Cerebellar nuclear complex (tissue), 1 donor: ENCODE data around the gene ANKS6.
A peak's percentile ranks its signal among the peaks of the same experiment; 100 is the strongest.

Experiments
- DNase-seq, 2 experiments: peaks; one replicate each; lab custom pipeline; 2025; lab: John Stamatoyannopoulos, UW

Gene ANKS6

DNA sequence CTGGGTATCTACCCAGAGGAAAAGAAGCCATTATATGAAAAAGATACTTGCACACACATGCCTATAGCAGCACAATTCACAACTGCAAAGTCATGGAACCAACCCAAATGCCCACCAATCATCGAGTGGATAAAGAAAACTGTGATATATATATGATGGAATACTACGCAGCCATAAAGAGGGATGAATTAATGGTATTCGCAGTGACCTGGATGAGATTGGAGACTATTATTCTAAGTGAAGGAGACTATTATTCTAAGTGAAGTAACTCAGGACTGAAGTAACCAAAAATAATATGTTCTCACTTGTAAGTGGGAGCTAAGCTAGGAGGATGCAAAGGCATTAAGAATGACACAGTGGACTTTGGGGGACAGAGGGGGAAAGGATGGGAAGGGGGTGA is 57.6 kb downstream of the ANKS6 start:
- DNase-seq = no peak

DNA sequence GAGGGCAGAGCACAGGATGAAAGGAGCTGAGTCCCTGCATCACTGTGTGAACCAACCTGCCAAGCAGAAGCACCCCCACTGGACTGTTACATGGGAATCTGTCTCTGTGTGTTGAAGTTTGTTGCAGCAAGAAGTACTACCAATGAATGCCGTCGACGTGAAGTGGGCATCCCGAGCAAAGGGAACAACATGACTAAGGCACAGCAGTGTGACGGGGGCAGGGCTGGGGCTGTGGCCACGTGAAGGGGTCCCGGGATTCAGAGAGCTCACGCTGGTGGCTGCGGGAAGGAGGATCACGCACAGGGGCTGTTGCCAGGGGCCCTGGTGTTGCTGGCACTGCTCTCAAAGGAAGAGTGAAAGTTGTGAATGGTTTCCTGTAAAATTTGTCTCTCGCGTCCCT is 60.1 kb downstream of the ANKS6 start:
- DNase-seq = no peak

DNA sequence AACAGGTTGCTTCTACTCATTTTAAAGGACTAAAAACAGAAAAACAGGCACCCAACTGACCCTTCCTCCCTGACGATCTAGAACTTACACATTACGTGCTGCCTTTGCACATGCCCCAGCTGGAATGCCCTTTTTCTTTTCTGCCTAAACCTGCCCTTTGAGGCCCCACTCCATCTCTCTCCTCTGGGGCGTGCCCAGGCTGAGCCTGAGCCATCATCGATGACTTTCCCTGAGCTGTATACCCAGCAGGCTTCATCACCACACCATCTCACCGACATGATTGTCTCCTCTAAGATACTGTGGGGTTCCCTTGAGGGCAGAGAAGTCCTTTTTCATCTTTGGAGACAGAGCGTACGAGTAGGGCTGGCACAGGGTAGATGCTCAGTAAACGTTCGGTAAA is 63.6 kb downstream of the ANKS6 start:
- DNase-seq = no peak

DNA sequence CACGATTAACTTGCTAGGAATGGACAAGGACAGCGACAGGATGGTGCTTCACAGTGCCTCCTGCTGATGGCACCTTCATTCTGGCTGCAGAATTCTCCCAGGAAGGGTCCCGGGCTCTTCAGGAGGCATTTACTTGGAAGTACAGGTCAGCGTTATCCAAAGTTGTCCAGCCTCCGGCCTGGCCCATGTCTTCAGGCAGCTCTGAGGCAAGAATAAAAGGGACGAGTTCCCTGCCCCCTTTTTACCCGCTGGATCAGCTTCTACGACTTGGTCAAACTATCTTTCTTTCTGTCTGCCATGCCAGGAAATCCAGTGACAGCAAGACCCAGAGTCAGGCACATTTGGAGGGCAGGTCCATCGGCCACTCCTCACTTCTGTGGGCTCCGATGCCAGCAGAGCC is 64.3 kb downstream of the ANKS6 start:
- DNase-seq = no peak

DNA sequence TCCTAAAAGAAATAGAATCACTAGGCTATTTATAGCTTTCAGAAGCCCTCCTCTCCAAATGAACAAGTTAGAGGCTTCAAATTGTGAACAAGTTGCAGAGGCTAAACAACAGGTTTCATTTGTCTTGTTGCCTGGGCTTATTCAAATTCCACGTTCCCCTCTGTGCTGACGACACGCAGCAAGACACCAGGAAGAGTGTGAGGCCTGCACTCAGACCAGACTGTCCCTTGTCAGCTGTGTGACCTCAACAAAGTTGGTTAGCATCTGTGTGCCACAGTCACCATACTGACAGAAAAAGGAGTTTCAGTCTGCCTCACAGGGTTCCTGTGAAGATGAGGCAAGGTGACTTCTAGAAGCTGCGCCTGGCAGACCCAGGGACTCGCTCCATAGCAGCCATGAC is 65.5 kb downstream of the ANKS6 start:
- DNase-seq = no peak

DNA sequence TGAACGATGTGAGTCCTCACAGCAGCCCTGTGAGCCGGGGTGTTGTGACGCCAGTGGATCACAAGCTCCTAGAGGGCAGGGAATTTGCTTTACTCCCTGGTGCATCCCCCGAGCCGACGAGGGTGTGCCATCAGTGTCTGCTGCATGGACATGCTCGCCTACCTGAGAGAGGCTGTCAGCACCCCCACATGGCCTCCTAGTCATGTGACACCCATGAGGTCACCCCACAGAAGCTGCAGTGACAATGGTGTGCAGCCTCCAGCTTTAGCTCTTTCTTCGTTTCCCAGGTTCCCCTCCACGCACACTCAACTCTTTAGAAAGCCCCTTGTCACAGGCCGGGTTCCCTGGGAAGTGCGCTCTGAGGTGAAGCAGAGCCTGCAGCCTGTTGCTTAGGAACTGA is 67.9 kb downstream of the ANKS6 start:
- DNase-seq = no peak

DNA sequence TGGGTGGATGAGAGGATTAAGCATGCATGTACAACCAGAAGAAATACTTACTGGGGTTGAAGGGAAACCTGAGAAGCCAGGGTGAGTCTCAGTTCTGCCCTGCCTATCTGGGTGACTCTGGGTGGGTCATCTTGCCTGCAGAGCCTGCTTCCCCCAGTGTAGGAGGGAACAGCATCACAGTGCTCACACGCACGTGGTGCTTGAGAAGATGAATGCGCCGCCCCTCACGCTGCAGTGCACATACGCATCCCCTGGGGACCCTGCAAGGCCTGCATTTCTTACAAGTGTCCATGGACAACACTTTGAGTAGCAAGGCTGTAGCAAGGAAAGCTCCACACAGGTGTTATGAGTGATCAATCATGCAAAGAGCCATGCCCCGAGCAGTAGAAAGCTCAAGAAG is 68.9 kb downstream of the ANKS6 start:
- no peak for DNase-seq

DNA sequence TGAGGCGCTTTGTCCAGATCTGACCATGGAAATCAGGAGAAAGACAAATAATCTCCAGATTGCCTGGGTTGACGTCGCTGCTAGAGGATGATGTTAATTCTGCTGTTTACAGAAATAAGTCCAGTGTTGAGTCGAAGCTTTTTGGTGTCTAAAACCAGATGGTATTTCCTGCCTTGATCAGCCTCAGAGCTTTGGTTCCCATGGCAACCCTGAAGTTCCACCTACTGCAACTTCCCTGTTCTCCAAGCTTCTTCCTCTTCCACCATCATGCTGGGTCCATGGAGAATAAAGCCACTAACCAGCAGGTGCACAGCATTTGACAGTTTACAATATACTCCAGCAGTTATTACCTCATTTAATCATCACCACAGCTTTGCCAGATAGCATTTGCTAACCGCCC is 69.6 kb downstream of the ANKS6 start:
- no peak for DNase-seq

DNA sequence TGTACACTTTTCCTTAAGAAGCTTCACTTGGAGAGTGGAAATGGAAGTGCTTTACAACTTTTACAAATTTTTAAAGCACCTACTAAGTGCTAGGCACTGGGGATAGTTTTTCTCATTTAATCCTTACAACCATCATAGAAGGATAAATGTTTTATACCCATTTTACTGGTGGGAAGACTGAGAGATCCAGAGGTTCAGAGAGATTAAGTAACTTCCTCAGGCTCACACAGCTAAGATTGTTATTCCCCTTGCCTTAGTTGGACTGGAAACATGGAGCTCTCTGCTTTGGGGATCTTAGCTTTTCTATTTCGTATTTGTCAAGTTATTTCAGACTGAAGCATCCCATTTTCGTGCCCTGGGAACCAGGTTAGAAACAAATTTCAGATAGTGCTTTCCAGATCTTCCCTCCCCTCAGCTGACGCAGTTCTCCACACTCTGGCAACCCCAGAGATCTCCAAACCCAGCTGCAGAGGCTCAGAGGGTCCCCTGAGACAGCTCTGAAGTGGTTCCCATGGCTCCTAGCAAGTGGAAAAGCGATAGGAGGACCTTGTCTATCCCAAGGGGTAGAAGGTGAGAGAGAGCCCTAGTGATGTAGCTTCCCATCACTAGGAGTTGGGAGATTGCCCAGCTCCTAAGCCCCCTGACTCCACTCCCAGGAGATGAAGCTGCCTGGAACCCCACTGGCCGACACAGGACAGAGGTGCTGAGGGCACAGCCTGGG is 71.4 kb downstream of the ANKS6 start:
- DNase-seq = no peak

DNA sequence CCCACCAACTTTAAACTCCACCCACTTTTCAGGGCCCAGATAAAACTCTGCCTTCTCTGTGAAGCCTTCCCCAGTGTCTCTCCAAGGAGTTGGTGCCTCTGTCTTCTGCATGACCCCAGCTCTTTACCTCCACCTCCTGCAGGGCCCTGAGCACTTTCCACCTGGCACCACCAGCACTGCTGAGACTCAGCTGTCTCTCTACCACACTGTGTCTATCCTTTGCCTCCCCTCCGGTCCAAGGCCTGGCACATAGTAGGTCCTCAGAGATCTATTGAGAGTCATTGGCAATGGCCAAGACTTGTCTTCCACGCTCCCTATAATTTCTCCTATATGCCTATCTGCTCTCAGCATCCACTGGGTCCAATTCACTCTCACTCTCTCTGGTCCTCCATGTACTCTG is 74.7 kb downstream of the ANKS6 start:
- no peak for DNase-seq

DNA sequence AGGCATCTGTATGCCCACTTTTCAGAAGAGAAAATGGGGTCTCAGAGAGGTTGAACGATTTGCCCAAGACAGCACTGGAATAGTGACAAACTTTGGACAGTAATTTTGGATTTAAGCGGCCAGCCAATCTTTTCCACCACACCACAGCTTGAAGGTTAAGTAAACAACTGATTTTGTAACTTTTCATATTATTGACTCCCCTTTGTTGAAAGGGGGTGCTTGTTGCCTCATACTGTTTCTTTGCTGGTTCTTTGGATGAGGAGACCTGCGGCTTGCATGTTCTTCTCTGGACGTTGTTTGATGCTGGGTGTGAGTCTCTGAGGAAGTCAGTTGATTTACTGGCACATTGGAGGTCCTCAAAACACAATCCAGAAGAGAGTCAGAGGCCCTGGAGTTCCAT is 76.0 kb downstream of the ANKS6 start:
- DNase-seq = no peak

DNA sequence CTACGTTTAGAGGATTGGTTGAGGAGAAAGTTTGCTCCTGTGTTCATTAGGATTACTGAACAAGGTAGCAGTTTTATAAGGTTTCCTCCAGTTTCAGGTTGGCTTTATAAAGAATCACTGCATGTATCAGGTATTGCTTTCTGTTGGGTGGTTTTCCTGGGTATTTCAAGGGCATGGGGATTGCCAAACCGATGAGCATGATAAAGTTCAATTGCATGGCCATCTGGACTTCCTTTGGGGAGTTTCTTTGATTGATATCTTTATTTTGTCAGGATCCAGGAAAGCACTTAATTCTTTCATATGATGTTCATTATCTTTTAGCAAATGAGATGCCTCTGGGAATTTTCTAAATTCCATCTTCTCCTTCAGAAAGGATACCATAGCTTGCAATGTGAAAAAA is 77.3 kb downstream of the ANKS6 start:
- DNase-seq = no peak

DNA sequence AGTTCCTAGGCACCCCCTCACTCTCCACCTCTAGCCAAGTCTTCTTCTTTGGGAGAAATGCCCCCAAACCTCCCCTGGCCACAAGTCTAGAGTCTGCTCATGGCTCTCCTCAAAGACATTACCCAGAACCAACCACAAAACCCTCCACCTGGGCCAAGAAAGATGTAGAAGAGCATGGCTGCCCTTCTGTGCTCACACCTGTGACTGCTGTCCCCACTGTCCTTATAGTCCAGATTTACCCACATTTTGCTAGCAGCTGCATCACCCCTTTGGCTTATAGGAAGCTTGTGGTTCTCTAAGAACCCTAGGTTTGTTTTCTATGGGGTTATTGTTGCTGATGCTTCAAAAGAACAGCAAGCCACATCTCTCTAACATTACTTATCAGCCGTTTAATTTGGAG is 81.5 kb downstream of the ANKS6 start:
- no peak for DNase-seq

DNA sequence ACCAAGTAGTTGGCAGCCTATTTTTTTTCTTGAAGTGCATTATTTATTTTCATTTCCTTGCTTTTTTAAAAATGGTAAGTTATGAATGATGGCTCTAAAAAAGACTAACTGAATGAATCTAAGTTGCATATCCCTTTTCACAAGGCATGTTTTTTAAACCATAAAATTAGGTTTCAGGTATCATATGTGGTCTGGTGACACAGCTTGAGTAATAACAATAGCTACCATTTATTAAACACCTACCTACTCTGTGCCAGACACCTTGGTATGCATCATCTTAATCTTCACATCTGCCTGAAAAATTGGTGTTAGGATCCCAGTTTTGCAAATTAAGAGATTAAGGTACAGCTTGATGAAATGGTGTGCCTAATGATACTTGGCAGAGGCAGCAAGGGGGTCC is 83.4 kb downstream of the ANKS6 start:
- DNase-seq = no peak

DNA sequence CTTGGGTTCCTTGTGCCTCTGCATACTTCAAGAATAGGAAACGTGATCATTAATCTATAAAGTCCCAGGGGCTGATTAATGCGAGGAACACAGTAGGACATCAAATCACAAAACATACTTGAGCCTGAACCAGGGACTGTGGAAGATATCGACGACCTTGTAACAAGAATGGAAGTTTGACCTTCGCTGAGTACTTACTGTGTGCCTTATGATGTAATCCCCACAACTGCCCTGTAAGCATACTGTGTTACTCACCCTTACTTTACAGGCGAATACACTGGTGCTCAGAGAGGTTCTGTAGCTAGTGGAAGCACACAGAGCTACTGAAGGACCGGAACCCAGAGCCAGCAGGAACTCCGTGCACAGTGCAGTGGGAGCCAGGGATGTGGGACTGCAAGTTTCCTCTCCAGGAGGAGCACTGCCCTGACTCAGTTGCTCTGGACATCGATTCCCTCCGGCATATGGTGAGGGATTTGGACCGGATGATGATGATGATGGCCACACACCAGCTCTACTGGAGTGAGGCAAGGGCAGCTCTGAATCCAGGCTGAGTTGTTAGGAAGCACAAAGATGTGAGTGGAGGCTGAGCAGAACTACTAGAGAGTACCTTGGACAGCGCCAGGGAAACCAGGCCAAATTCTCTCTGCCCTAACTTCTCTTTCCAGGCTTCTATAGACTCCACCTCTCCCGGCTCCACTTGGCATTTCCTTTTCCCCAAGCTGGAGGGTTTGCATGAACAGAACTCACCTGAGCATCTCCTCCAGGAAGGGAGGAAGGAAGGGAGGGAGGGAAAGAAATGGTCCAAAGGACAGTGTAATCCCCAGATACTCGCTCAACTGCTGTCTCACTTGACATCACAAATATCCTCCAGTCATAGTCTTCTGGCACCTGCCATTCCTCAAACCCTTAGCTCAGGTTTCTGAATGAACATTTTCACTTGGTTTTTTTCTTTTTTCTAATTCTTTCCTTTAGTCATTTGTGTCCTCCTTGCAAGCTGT is 86.1 kb downstream of the ANKS6 start:
- DNase-seq = no peak

DNA sequence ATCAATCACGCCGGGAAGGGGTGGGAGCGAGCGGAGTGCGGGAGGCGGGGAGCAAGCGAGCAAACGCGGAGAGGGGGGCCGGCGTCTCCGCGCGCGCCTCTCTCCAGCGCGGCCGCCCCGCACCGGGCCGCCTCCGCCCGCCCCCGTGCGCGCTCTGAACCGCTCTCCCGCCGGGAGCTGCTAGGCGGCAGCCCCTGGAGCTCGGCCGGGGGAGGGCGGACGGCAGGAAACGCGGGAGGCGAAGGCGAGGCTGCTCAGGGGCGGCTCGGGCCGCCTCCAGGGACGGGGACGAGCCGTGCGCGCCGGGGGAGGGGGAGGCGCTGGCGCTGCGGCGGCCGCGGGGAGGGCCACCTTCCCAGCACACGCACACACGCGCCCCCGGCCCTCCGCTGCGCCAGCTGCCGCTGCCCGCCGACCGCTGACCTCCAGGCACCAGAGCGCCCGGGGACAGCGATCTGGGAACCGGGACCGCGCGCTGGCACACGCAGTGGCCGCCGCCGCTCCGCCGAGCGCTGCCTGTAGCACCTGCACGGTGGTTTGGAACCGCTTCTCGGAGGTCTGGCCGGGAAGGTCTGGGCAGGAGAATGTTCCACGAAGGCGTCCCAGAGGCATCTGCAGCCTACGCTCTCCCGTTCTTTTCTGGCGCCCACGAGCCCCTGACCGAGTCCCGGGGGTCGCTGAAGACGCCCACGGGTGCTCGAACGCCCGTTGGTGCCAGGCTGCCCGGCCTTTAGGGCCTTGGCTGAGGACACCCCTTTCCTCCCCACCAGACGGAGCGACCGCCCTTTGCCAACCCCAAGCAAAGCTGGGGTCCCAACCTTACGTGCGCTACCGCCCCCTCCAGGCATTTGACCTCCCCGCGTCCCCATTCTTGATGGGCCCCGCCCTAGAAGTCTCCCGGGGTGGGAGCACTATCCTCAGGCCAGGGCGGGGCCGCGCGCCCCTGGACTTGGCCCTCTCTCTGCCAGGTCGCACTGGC is 87.1 kb downstream of the ANKS6 start, which contains the start of gene GABBR2:
TSS of gene GABBR2 (minus strand) at position 3 of the 979 bp plus-strand sequence. CDS start 198 bp downstream, outside the sequence.
- DNase-seq = no peak

DNA sequence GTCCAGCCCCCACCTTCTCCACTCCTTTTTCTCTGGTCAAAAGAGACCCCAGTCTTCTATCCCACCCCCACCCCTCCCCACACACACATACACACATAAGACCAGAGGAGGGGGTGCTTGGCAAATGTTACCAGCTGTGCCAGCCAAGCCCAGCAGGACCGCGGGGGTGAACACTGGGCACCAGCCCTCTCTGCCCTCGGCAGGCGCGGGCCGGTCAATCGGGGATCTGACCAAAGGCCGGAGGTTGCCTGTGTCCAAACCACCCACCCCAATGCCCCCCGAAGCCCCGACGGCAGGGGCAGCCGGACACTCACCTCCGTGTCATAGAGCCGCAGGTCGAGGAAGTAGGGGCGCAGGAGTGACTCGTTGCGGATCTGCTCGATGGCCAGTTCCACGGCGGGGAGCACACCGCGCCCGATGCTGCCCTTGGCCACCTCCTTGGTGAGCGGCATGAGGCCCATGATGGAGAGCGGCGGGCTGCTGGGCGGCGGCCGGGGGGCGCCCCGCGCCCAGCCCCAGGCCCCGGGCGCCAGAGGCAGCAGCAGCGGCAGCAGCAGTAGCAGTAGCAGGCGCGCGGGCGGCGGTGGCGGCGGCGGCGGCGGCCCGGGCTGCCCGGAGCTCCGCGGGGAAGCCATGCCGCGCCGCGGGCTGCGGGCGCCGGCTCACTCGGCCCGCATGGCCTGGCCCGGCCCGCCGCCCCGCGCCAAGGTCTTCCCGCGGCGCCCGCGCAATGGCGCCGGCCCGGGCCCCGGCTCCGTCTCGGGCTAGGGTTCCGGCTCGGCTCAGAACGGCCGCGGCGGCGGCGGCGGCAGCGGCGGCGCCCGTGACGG is 88.0 kb downstream of the ANKS6 start:
- DNase-seq = no peak

DNA sequence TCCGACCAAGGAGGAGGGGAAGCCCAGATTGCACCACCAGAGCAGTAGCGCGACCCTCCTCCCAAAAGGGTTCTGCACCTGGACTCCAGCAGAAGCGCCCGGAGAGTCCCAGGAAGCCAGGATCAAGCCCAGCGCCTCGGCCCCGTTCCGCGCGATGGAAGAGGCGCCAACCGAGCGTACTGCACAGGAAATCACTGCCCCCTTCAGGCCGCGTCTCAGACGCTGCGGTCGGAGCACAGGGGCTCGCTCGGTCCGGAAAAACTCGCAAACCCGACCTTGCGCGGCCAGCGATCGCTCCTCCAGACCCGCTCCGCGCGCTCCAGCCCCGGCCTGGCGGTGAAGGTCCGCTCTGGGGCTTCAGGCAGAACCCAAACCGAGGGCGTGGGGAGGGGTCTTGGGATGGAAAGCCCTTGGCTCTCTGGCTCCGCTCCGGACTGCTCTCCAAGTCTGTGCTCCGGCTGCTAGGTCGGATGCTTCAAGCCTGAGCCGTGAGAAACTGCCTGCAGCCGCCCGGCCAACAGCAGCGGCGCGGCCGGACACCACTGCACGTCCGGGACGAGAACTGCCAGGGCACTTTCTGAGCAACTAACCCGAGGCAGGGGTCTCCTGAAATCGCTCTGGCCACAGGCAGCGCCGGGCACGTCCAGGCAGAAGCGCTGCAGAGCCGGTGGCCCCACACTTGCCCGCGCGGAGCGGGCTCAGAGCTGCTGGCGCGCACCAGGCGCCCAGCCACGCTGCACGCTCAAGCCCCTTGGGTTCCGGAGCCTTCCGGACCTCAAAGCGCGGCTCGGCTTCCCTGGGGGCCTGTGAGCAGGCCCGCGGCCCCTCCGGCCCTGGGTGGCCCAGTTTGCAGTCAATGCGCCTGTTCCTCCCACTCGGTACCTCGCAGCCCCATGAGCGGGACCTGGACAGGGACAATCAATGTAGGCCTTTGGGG is 88.9 kb downstream of the ANKS6 start:
- DNase-seq = peak in 1 of 2 experiments; percentile 75

DNA sequence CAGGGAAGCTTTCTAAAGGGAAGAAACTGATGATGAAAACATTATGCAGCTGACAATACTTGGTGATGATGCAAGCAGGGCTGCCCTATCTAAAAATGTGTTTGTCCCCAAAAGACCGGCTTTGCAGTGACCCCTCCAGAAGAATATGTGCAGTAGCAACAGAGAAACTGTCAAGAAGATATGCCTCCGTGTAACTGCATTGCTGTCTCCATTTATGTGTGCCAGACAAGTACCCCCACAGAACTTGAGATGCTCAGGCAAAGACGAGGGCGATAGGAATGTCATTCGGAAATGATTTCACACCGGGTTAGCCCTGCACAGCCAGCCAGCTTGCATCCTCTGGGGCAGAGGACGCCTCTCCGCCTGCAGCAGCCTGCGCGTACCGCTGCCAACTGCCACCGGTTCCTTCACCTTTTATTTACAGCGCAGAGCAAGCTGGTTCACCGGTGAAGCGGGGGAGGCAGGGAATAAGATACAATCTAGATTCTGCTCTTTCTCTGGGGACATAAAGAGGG is 89.6 kb downstream of the ANKS6 start:
- peak in 1 of 2 experiments; percentile 75 for DNase-seq
